H1 (cell line): ENCODE measurements around the gene C1QL1. TPM values are rescaled to one million over a fixed set of nuclear protein-coding genes. Genes with fewer than 3 reads are reported as not detected.
A peak's percentile ranks its signal among the peaks of the same experiment; 100 is the strongest.

Source experiments
- CTCF ChIA-PET: fragments of 300-600 bp; sonication (Branson Sonifier 250); formaldehyde crosslinking; loops from one replicate; lab custom pipeline; 2021; ENCODE audit not compliant: partially characterized antibody; lab: Charles Lee
- POLR2A ChIA-PET: fragments of 300-600 bp; sonication (Branson Sonifier 250); formaldehyde crosslinking; loops from one replicate; lab custom pipeline; 2021; ENCODE audit warnings: inconsistent platforms; ENCODE audit not compliant: partially characterized antibody; lab: Charles Lee
- DNase-seq, 2 experiments: peaks; one replicate each; pipeline versions ENCODE4 v3.0.0 to v3.0.0-alpha.2; 2010 to 2022; ENCODE audit warnings: low spot score in 2 of 2, low read depth in 1 of 2, mixed read lengths in 1 of 2
- FAIRE-seq: peaks from 2 replicates; lab custom pipeline; 2011; peaks lifted over from hg19 to GRCh38; lab: Jason Lieb, UNC
- H2AFZ ChIP-seq: 2 replicates; pipeline ENCODE4 v1.8.1; 2012; ENCODE audit warnings: low read length, inconsistent platforms
- H2AK5ac ChIP-seq: 2 replicates; pipeline ENCODE4 v1.6.1; 2013; ENCODE audit warnings: low read depth, low read length
- H2BK120ac ChIP-seq: replicated peaks from 2 replicates; pipeline ENCODE3; 2013; ENCODE audit warnings: low read depth, low read length, inconsistent platforms
- H2BK12ac ChIP-seq: 2 replicates; pipeline ENCODE4 v1.6.1; 2013; ENCODE audit warnings: low read depth, low read length
- H2BK15ac ChIP-seq: 2 replicates; pipeline ENCODE4 v1.6.1; 2013; ENCODE audit warnings: low read length
- H2BK20ac ChIP-seq: 2 replicates; pipeline ENCODE4 v1.6.1; 2013; ENCODE audit warnings: low read length
- H2BK5ac ChIP-seq: 2 replicates; pipeline ENCODE4 v1.6.1; 2013; ENCODE audit warnings: low read depth, low read length
- H3K14ac ChIP-seq: 2 replicates; pipeline ENCODE4 v1.6.1; 2013; ENCODE audit warnings: inconsistent platforms; ENCODE audit not compliant: insufficient read length
- H3K18ac ChIP-seq: 2 replicates; pipeline ENCODE4 v1.6.1; 2013; ENCODE audit warnings: low read length; ENCODE audit errors: extremely low read depth
- H3K23ac ChIP-seq: 2 replicates; pipeline ENCODE4 v1.6.1; 2013; ENCODE audit warnings: inconsistent platforms; ENCODE audit not compliant: insufficient read length
- H3K23me2 ChIP-seq: 2 replicates; pipeline ENCODE4 v1.6.1; 2013; ENCODE audit warnings: low read depth, low read length
- H3K27ac ChIP-seq: 2 replicates; pipeline ENCODE4 v1.6.1; 2011; ENCODE audit warnings: low read depth, low read length, inconsistent platforms
- H3K27me3 ChIP-seq, 4 experiments: replicated peaks in 1 of 4; 1 replicate in 1 of 4; 2 replicates in 3 of 4; pipeline versions ENCODE4 v1.6.1 to v1.8.1; 2011 to 2013; ENCODE audit warnings: low read length in 3 of 4, mild to moderate bottlenecking in 3 of 4, inconsistent platforms in 2 of 4, mixed read lengths in 2 of 4, moderate library complexity in 1 of 4; ENCODE audit not compliant: control insufficient read depth in 3 of 4, insufficient read depth in 3 of 4; ENCODE audit errors: extremely low read depth in 1 of 4
- H3K36me3 ChIP-seq, 4 experiments: 2 replicates each; pipeline versions ENCODE4 v1.6.1 to v1.8.1; 2011 to 2013; ENCODE audit warnings: mild to moderate bottlenecking in 4 of 4, low read length in 3 of 4, moderate library complexity in 2 of 4, control low read depth in 1 of 4, inconsistent platforms in 1 of 4; ENCODE audit not compliant: insufficient read depth in 4 of 4, control insufficient read depth in 2 of 4
- H3K4ac ChIP-seq: replicated peaks from 2 replicates; pipeline ENCODE3; 2013; ENCODE audit warnings: low read length, low read depth, mixed read lengths, inconsistent platforms; ENCODE audit not compliant: insufficient read length
- H3K4me1 ChIP-seq, 4 experiments: replicated peaks in 1 of 4; 1 replicate in 1 of 4; 2 replicates in 3 of 4; pipeline versions ENCODE4 v1.6.1 to v1.8.1; 2011 to 2013; ENCODE audit warnings: low read length in 3 of 4, inconsistent platforms in 2 of 4, mixed read lengths in 1 of 4; ENCODE audit not compliant: insufficient read depth in 4 of 4, control insufficient read depth in 3 of 4
- H3K4me2 ChIP-seq, 2 experiments: 2 replicates each; pipeline versions ENCODE4 v1.6.1 to v1.8.1; 2011 to 2013; ENCODE audit warnings: low read depth in 2 of 2, low read length in 2 of 2, control low read depth in 1 of 2, inconsistent platforms in 1 of 2, mild to moderate bottlenecking in 1 of 2; ENCODE audit not compliant: insufficient read depth in 1 of 2
- H3K4me3 ChIP-seq, 4 experiments: fragments of 200-600, 300-600 bp in 1 of 4; sonication (generic), shearing (Covaris generic), sonication (Bioruptor Twin) in 1 of 4; 2 replicates each; pipeline versions ENCODE4 v1.5.1 to v1.8.1; 2011 to 2016; ENCODE audit warnings: low read length in 4 of 4, low read depth in 3 of 4, control low read depth in 2 of 4, inconsistent platforms in 2 of 4, mild to moderate bottlenecking in 2 of 4, mixed read lengths in 1 of 4, moderate library complexity in 1 of 4; ENCODE audit not compliant: insufficient read depth in 2 of 4; ENCODE audit errors: extremely low read depth in 1 of 4
- H3K56ac ChIP-seq: replicated peaks from 2 replicates; pipeline ENCODE3; 2013; ENCODE audit warnings: low read depth, mild to moderate bottlenecking, mixed read lengths, low read length, inconsistent platforms; ENCODE audit not compliant: insufficient read length
- H3K79me1 ChIP-seq: 2 replicates; pipeline ENCODE4 v1.6.1; 2013; ENCODE audit warnings: low read depth, low read length, control low read depth
- H3K79me2 ChIP-seq, 2 experiments: 2 replicates each; pipeline versions ENCODE4 v1.6.1 to v1.8.1; 2012 to 2013; ENCODE audit warnings: low read length in 2 of 2, mild to moderate bottlenecking in 2 of 2, inconsistent platforms in 1 of 2; ENCODE audit not compliant: insufficient read depth in 2 of 2, control insufficient read depth in 1 of 2
- H3K9ac ChIP-seq, 4 experiments: replicated peaks in 1 of 4; 1 replicate in 1 of 4; 2 replicates in 3 of 4; pipeline versions ENCODE4 v1.6.1 to v1.8.1; 2011 to 2013; ENCODE audit warnings: low read depth in 3 of 4, low read length in 3 of 4, control low read depth in 2 of 4, mild to moderate bottlenecking in 2 of 4, moderate library complexity in 2 of 4, inconsistent platforms in 1 of 4; ENCODE audit errors: extremely low read depth in 1 of 4
- H3K9me3 ChIP-seq, 2 experiments: 2 replicates each; pipeline versions ENCODE4 v1.6.1 to v1.8.1; 2012 to 2013; ENCODE audit warnings: mild to moderate bottlenecking in 2 of 2, moderate library complexity in 2 of 2, control low read depth in 1 of 2, inconsistent platforms in 1 of 2, low read depth in 1 of 2, low read length in 1 of 2, mixed read lengths in 1 of 2; ENCODE audit not compliant: insufficient read depth in 2 of 2
- H4K20me1 ChIP-seq, 2 experiments: replicated peaks in 1 of 2; 2 replicates each; pipeline versions ENCODE3 to v1.8.1; 2011 to 2013; ENCODE audit warnings: inconsistent platforms in 2 of 2, low read length in 2 of 2, mild to moderate bottlenecking in 1 of 2; ENCODE audit not compliant: insufficient read depth in 2 of 2, control insufficient read depth in 1 of 2
- H4K5ac ChIP-seq: 2 replicates; pipeline ENCODE4 v1.6.1; 2013; ENCODE audit warnings: low read length, low read depth, mixed read lengths, inconsistent platforms; ENCODE audit not compliant: insufficient read length
- H4K8ac ChIP-seq: 2 replicates; pipeline ENCODE4 v1.8.0; 2013; ENCODE audit warnings: mild to moderate bottlenecking, moderate library complexity, low read length, inconsistent platforms; ENCODE audit not compliant: insufficient read depth; ENCODE audit errors: extremely low read depth
- H4K91ac ChIP-seq: replicated peaks from 2 replicates; pipeline ENCODE3; 2013; ENCODE audit warnings: low read length, mixed read lengths, inconsistent platforms; ENCODE audit not compliant: insufficient read length
- BRCA1 ChIP-seq: IDR thresholded peaks from 2 replicates; pipeline ENCODE4 v1.6.1; 2012; ENCODE audit warnings: low read depth, low read length, improper control_type of control experiment
- CEBPB ChIP-seq: IDR thresholded peaks from 2 replicates; pipeline ENCODE4 v1.6.1; 2012; ENCODE audit warnings: low read depth, low read length
- CTBP2 ChIP-seq: IDR thresholded peaks from 2 replicates; pipeline ENCODE4 v1.7.0; 2011; ENCODE audit warnings: borderline replicate concordance, mild to moderate bottlenecking, moderate library complexity, mixed read lengths, low read length; ENCODE audit not compliant: insufficient read depth, insufficient read length
- GABPA ChIP-seq: IDR thresholded peaks from 2 replicates; pipeline ENCODE4 v1.6.1; 2011; ENCODE audit warnings: mild to moderate bottlenecking, low read length, moderate library complexity, borderline replicate concordance; ENCODE audit not compliant: insufficient read depth
- HDAC6 ChIP-seq: IDR thresholded peaks from one replicate; pipeline ENCODE4 v1.7.1; 2012; ENCODE audit warnings: low read depth, mild to moderate bottlenecking, inconsistent platforms, low read length, moderate library complexity
- MAX ChIP-seq: IDR thresholded peaks from 2 replicates; pipeline ENCODE4 v1.6.1; 2012; ENCODE audit warnings: inconsistent platforms
- NRF1 ChIP-seq: IDR thresholded peaks from 2 replicates; pipeline ENCODE4 v1.6.1; 2011; ENCODE audit warnings: mild to moderate bottlenecking, low read depth, low read length, improper control_type of control experiment
- POU5F1 ChIP-seq: IDR thresholded peaks from 2 replicates; pipeline ENCODE4 v1.6.1; 2011; ENCODE audit warnings: low read depth, mild to moderate bottlenecking, low read length, moderate library complexity
- RFX5 ChIP-seq: IDR thresholded peaks from 2 replicates; pipeline ENCODE4 v1.6.1; 2011; ENCODE audit warnings: low read depth, low read length, improper control_type of control experiment, borderline replicate concordance
- RXRA ChIP-seq: IDR thresholded peaks from 2 replicates; pipeline ENCODE4 v1.6.1; 2011; ENCODE audit warnings: low read depth, mild to moderate bottlenecking, low read length, moderate library complexity; ENCODE audit not compliant: insufficient read depth
- SRF ChIP-seq: IDR thresholded peaks from 2 replicates; pipeline ENCODE4 v1.6.1; 2011; ENCODE audit warnings: mild to moderate bottlenecking, low read depth, low read length, moderate library complexity
- USF2 ChIP-seq: IDR thresholded peaks from 2 replicates; pipeline ENCODE4 v1.6.1; 2011; ENCODE audit warnings: low read length, improper control_type of control experiment
- WGBS, 2 experiments: shearing (Covaris generic) in 1 of 2; methylation state at CpG; one replicate each; pipeline versions ENCODE4 v1.1.6 to v1.1.7; 2013 to 2015; ENCODE audit warnings: low lambda C conversion rate in 2 of 2, mixed read lengths in 2 of 2, inconsistent platforms in 1 of 2, low coverage in 1 of 2, missing lambda C conversion rate in 1 of 2; ENCODE audit not compliant: insufficient replicate concordance in 2 of 2, insufficient coverage in 1 of 2, insufficient read length in 1 of 2; ENCODE audit errors: extremely low coverage in 1 of 2, missing lambda C conversion rate in 1 of 2; 5-methylcytosine and 5-hydroxymethylcytosine counted together
- polyA plus RNA-seq, 7 experiments: library from polyadenylated mRNA; depleted of rRNA in 3 of 7; stranded (reverse) in 5 of 7; unstranded in 2 of 7; fragments of >200 nt in 5 of 7; fragments of 200-250 nt in 2 of 7; gene quantifications; 1 replicate in 5 of 7; 2 replicates in 1 of 7; 4 replicates in 1 of 7; pipeline versions ENCODE4 v1.2.1 to v1.2.3, GENCODE V29; 2011 to 2013; ENCODE audit warnings: missing spikeins in 2 of 7, mixed read lengths in 2 of 7
- total RNA-seq: library from RNA; stranded (reverse); fragmentation: NEBNext Ultra II Directional; extraction: Animal tissue kit (Norgen Biotek cat#: 25700); gene quantifications from 2 replicates; pipeline ENCODE4 v1.2.1, GENCODE V29; 2021

Gene C1QL1
- total and polyA plus RNA-seq, 2 of the 8 experiments (the other 6 are each of a cell fraction or from before 2014, with no cell fraction given) = 7.6 to 10.5 TPM

DNA sequence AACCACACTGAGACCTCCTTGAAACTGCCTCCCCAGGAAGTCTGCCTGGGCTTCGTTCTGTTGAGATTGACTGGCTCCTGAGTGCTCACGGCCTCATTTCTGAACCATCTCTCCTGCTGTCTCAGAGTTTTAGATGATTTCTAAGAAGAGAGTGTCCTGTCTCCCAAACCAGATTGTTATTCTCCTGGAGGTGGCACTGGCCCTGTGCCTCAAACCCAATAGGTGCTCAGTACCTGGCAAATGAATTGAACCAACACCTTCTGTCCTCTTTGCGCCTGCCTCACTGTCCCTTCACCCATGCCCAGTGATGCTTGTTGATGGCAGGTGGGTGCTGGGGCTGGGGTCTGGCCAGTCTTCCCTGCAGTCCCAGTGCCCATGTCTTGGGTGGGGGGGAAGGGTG, 36.3 kb upstream of the C1QL1 start:
- Histone ChIP-seq H4K8ac (no peak overlapping the region), H2BK15ac (0 out of 2 replicates have a peak overlapping the region, but pooled peaks have one; percentile 81), H2AFZ (peak overlapping the region; percentile 5; the same call in 1 of the 2 replicates), H3K9me3 (peaks cover 0 to 4% of the 10 kb centered on the region in 2 experiments; a peak in 2 of 4 replicates), H3K23ac (no peak overlapping the region), H3K4me1 (peaks cover 5 to 21% (median 7%) of the 10 kb centered on the region in 4 experiments), H3K36me3 (no peaks in the 10 kb centered on the region), H3K14ac (no peak overlapping the region), H3K27ac (no peak overlapping the region), H2AK5ac (no peak overlapping the region), H3K18ac (no peak overlapping the region), H3K9ac (peak overlapping the region in 1 of 4 experiments; percentile 27; a peak in 1 of 7 replicates), H3K27me3 (peaks cover 0 to 6% (median 2%) of the 10 kb centered on the region in 4 experiments; a peak in 2 of 7 replicates), H4K91ac (peak overlapping the region; percentile 88), H2BK5ac (peak overlapping the region; percentile 61; the same call in 1 of the 2 replicates), H3K23me2 (no peaks in the 10 kb centered on the region), H3K56ac (no peak overlapping the region), H3K79me2 (no peaks in the 10 kb centered on the region), H3K4me2 (peak overlapping the region in 1 of 2 experiments; percentile 50; a peak in 1 of 4 replicates), H3K79me1 (no peaks in the 10 kb centered on the region), H4K20me1 (no peaks in the 10 kb centered on the region), H2BK20ac (peak overlapping the region; percentile 2; the same call in 1 of the 2 replicates), H4K5ac (no peak overlapping the region), H3K4ac (no peak overlapping the region), H2BK12ac (peak overlapping the region; percentile 45; the same call in 1 of the 2 replicates), H3K4me3 (no peak overlapping the region), H2BK120ac (peak overlapping the region; percentile 24)
- CTCF ChIA-PET = interaction anchor here (0.9 to 16.0 kb wide), 8 partner anchors 8 to 86 kb away, joined by 3 to 102 read pairs (median 8); no protein-coding TSS in a partner anchor
- DNase-seq (no peak), FAIRE-seq (no peak)
- POLR2A ChIA-PET = interaction anchor here (0.8 to 3.0 kb wide), 5 partner anchors 9 to 34 kb away, joined by 3 to 9 read pairs (median 8); no protein-coding TSS in a partner anchor
- 77% methylated on average over 3 of the region's 3 CpGs; no CpG with 5 or more reads in 1 of the 2 experiments for WGBS, 2 experiments
- no peak for TF ChIP-seq NRF1
- TF ChIP-seq POU5F1 = no peak
- TF ChIP-seq MAX = no peak
- TF ChIP-seq BRCA1 = no peak
- no peak for TF ChIP-seq USF2
- TF ChIP-seq SRF = no peak
- no peak for TF ChIP-seq RFX5
- TF ChIP-seq CEBPB = no peak
- TF ChIP-seq HDAC6 = no peak
- no peak for TF ChIP-seq GABPA
- no peak for TF ChIP-seq RXRA
- TF ChIP-seq CTBP2 = no peak
